GM23338 (cell line): Measurements from ENCODE around the gene KCNAB1. TPM values are rescaled to one million over a fixed set of nuclear protein-coding genes. Genes with fewer than 3 reads are reported as not detected.

Experiments used
- ATAC-seq: fragments of 200-7000 bp; cut with Tn5 transposase; 3 replicates; pipeline ENCODE4 v1.9.1; 2020
- DNase-seq: peaks from one replicate; pipeline ENCODE4 v3.0.0-alpha.2; 2015; ENCODE audit warnings: low spot score
- H2AFZ ChIP-seq: fragments of 200-600 bp; sonication (generic); 2 replicates; pipeline ENCODE4 v1.8.0; 2016; ENCODE audit warnings: antibody characterized with exemption, mild to moderate bottlenecking, moderate library complexity
- H3F3A ChIP-seq: fragments of 200-600 bp; sonication (generic); replicated peaks from 2 replicates; pipeline ENCODE4 v1.8.0; 2017; ENCODE audit warnings: antibody characterized with exemption, mixed run types, low read depth
- H3K27ac ChIP-seq: fragments of 200-600 bp; sonication (generic); 2 replicates; pipeline ENCODE4 v1.6.1; 2016; ENCODE audit warnings: low read depth
- H3K27me3 ChIP-seq: fragments of 200-600 bp; sonication (generic); 2 replicates; pipeline ENCODE4 v1.8.0; 2016; ENCODE audit warnings: mild to moderate bottlenecking, mixed run types, moderate library complexity; ENCODE audit not compliant: insufficient read depth
- H3K36me3 ChIP-seq: fragments of 200-600 bp; sonication (generic); 2 replicates; pipeline ENCODE4 v1.8.0; 2016; ENCODE audit warnings: mild to moderate bottlenecking; ENCODE audit not compliant: insufficient read depth
- H3K4me1 ChIP-seq: fragments of 200-600 bp; sonication (generic); 2 replicates; pipeline ENCODE4 v1.8.0; 2016; ENCODE audit warnings: mild to moderate bottlenecking, moderate library complexity; ENCODE audit not compliant: insufficient read depth
- H3K4me2 ChIP-seq: fragments of 200-600 bp; sonication (generic); 2 replicates; pipeline ENCODE4 v1.7.1; 2017; ENCODE audit warnings: mixed run types
- H3K4me3 ChIP-seq: fragments of 200-600 bp; sonication (generic); 2 replicates; pipeline ENCODE4 v1.6.1; 2016; ENCODE audit warnings: mixed run types
- H3K79me2 ChIP-seq: fragments of 200-600 bp; sonication (generic); replicated peaks from 2 replicates; pipeline ENCODE4 v1.8.0; 2017; ENCODE audit warnings: mild to moderate bottlenecking; ENCODE audit not compliant: insufficient read depth
- H3K9me2 ChIP-seq: fragments of 200-600 bp; sonication (generic); 2 replicates; pipeline ENCODE4 v1.8.0; 2017; ENCODE audit not compliant: insufficient read depth
- H4K20me1 ChIP-seq: fragments of 200-600 bp; sonication (generic); replicated peaks from 2 replicates; pipeline ENCODE4 v1.8.0; 2017; ENCODE audit warnings: mild to moderate bottlenecking; ENCODE audit not compliant: insufficient read depth
- H3K27ac Mint-ChIP-seq: 2 replicates; pipeline ENCODE4 v1.8.0; 2020; ENCODE audit warnings: inconsistent platforms, mild to moderate bottlenecking, moderate library complexity, mixed read lengths
- H3K27me3 Mint-ChIP-seq: 3 replicates; pipeline ENCODE4 v1.8.0; 2022; ENCODE audit warnings: low read depth, mild to moderate bottlenecking, moderate library complexity, mixed read lengths, inconsistent platforms; ENCODE audit not compliant: insufficient read depth, poor library complexity
- H3K36me3 Mint-ChIP-seq: 3 replicates; pipeline ENCODE4 v1.8.0; 2021; ENCODE audit warnings: low read depth, mild to moderate bottlenecking, inconsistent platforms, moderate library complexity, mixed read lengths
- H3K4me1 Mint-ChIP-seq: 3 replicates; pipeline ENCODE4 v1.8.0; 2020; ENCODE audit warnings: mild to moderate bottlenecking, inconsistent platforms, mixed read lengths
- H3K4me3 Mint-ChIP-seq: 3 replicates; pipeline ENCODE4 v1.8.0; 2021; ENCODE audit warnings: moderate library complexity, mild to moderate bottlenecking, inconsistent platforms, mixed read lengths
- H3K9me3 Mint-ChIP-seq: 3 replicates; pipeline ENCODE4 v1.8.0; 2020; ENCODE audit warnings: moderate library complexity, mild to moderate bottlenecking, inconsistent platforms, mixed read lengths
- CREB1 ChIP-seq: fragments of 250-450 bp; sonication (Bioruptor Pico); IDR thresholded peaks from 2 replicates; pipeline ENCODE4 v1.5.0; 2020; ENCODE audit warnings: low read depth, mild to moderate bottlenecking, moderate library complexity
- CTCF ChIP-seq, 2 experiments: fragments of 200-600 bp in 1 of 2; sonication (generic) in 1 of 2; conservative IDR thresholded peaks; 2 replicates each; pipeline versions ENCODE4 v1.5.1 to v1.6.1; 2016 to 2017; ENCODE audit warnings: antibody characterized with exemption in 2 of 2, low read depth in 2 of 2, mild to moderate bottlenecking in 2 of 2, moderate library complexity in 1 of 2
- ETS1 ChIP-seq: IDR thresholded peaks from 2 replicates; pipeline ENCODE4 v1.6.1; 2016; ENCODE audit warnings: antibody characterized with exemption
- EZH2 ChIP-seq: fragments of 200-600 bp; sonication (generic); IDR thresholded peaks from one replicate; pipeline ENCODE4 v1.8.0; 2017; ENCODE audit warnings: antibody characterized with exemption, mild to moderate bottlenecking, low read depth; ENCODE audit not compliant: unreplicated experiment
- EZH2phosphoT487 ChIP-seq: fragments of 200-600 bp; sonication (generic); IDR thresholded peaks from one replicate; pipeline ENCODE4 v1.8.1; 2018; ENCODE audit warnings: antibody characterized with exemption; ENCODE audit not compliant: unreplicated experiment
- NANOG ChIP-seq: IDR thresholded peaks from 2 replicates; pipeline ENCODE4 v1.6.1; 2016; ENCODE audit warnings: antibody characterized with exemption, borderline replicate concordance
- POLR2AphosphoS5 ChIP-seq: IDR thresholded peaks from 2 replicates; pipeline ENCODE4 v1.6.1; 2016; ENCODE audit warnings: antibody characterized with exemption, low read depth
- REST ChIP-seq: IDR thresholded peaks from one replicate; pipeline ENCODE4 v1.6.1; 2018; ENCODE audit warnings: antibody characterized with exemption; ENCODE audit not compliant: unreplicated experiment
- ZNF114 ChIP-seq: fragments of 250-450 bp; sonication (Bioruptor Pico); IDR thresholded peaks from 2 replicates; pipeline ENCODE4 v1.5.0; 2020; ENCODE audit warnings: mild to moderate bottlenecking, moderate library complexity
- ZNF462 ChIP-seq: fragments of 250-450 bp; sonication (Bioruptor Pico); IDR thresholded peaks from 2 replicates; pipeline ENCODE4 v1.5.0; 2020; ENCODE audit warnings: mild to moderate bottlenecking, moderate library complexity
- polyA plus RNA-seq: library from polyadenylated mRNA; unstranded; fragments of >200 nt; fragmentation: Nextera tagmentation; extraction: Ambion mirVana; gene quantifications from 2 replicates; pipeline ENCODE4 v1.2.1, GENCODE V29; 2016
- total RNA-seq: library from RNA; depleted of rRNA; stranded (reverse); fragments of >200 nt; shearing (Covaris generic); gene quantifications from 2 replicates; pipeline ENCODE4 v1.2.3, GENCODE V29; 2014

KCNAB1 gene
- total and polyA plus RNA-seq, 2 experiments from 2014 or later, result 0.69 to 2.6 TPM

GRCh38 chr3:156469456-156469855 is 349.1 kb downstream of the KCNAB1 start:
- no peak for TF ChIP-seq EZH2phosphoT487
- no peak for TF ChIP-seq EZH2
- Mint-ChIP-seq H3K27ac (no peak overlapping the region), H3K36me3 (no peaks in the 10 kb centered on the region), H3K4me3 (no peak overlapping the region), H3K27me3 (no peaks in the 10 kb centered on the region), H3K9me3 (no peaks in the 10 kb centered on the region), H3K4me1 (peaks cover 6% of the 10 kb centered on the region; the same call in 2 of the 3 replicates)
- H3K36me3 ChIP-seq, result no peaks in the 10 kb centered on the region
- no peaks in the 10 kb centered on the region for H3K4me1 ChIP-seq
- H3K27me3 ChIP-seq, result no peaks in the 10 kb centered on the region
- H4K20me1 ChIP-seq, result no peaks in the 10 kb centered on the region
- H3K79me2 ChIP-seq, result no peaks in the 10 kb centered on the region
- H3K4me3 ChIP-seq, result no peak overlapping the region
- ATAC-seq, result no peak
- DNase-seq, result no peak
- no peaks in the 10 kb centered on the region for H3K9me2 ChIP-seq
- H3K4me2 ChIP-seq, result no peak overlapping the region
- no peaks in the 10 kb centered on the region for H3F3A ChIP-seq
- H2AFZ ChIP-seq, result no peak overlapping the region
- no peak overlapping the region for H3K27ac ChIP-seq

GRCh38 chr3:156471431-156471830 is 351.1 kb downstream of the KCNAB1 start:
- Histone ChIP-seq H3K27ac (no peak overlapping the region), H3K4me3 (no peak overlapping the region), H3K79me2 (no peaks in the 10 kb centered on the region), H3K9me2 (no peaks in the 10 kb centered on the region), H4K20me1 (no peaks in the 10 kb centered on the region), H3K36me3 (no peaks in the 10 kb centered on the region), H3F3A (no peaks in the 10 kb centered on the region), H2AFZ (no peak overlapping the region), H3K4me2 (no peak overlapping the region), H3K27me3 (no peaks in the 10 kb centered on the region), H3K4me1 (no peaks in the 10 kb centered on the region)
- H3K27ac Mint-ChIP-seq, result no peak overlapping the region
- no peak overlapping the region for H3K4me3 Mint-ChIP-seq
- peaks cover 3% of the 10 kb centered on the region; the same call in 2 of the 3 replicates for H3K4me1 Mint-ChIP-seq
- H3K36me3 Mint-ChIP-seq, result no peaks in the 10 kb centered on the region
- H3K9me3 Mint-ChIP-seq, result no peaks in the 10 kb centered on the region
- no peaks in the 10 kb centered on the region for H3K27me3 Mint-ChIP-seq
- no peak for ATAC-seq
- DNase-seq, result no peak
- TF ChIP-seq EZH2phosphoT487 (no peak), POLR2AphosphoS5 (no peak), CREB1 (CRISPR knock-in tag) (no peak), CTCF (conservative IDR thresholded peaks at IDR 0.05; ENCODE audit: low read depth in 2 of 2) (no peak), ZNF462 (CRISPR knock-in tag) (no peak), NANOG (no peak), ETS1 (no peak), ZNF114 (CRISPR knock-in tag) (no peak), REST (no peak)
